ENCODE data around the gene FIBP.

GRCh38 chr11:65871811-65872548 is 16.3 kb downstream of the FIBP start:
- no peak for TF ChIP-seq CTCF (IDR thresholded peaks at IDR 0.05)
- no peak for TF ChIP-seq POLR2A (IDR thresholded peaks at IDR 0.05; ENCODE audit: low read depth)
- no peak for TF ChIP-seq POLR2AphosphoS5 (IDR thresholded peaks at IDR 0.05)
